ENCODE measurements around the gene FHIT. TPM values are rescaled to one million over a fixed set of nuclear protein-coding genes. Genes with fewer than 3 reads are reported as not detected.

The FHIT gene
- total RNA-seq, 1 experiment from 2014 or later = 0.34 TPM

DNA sequence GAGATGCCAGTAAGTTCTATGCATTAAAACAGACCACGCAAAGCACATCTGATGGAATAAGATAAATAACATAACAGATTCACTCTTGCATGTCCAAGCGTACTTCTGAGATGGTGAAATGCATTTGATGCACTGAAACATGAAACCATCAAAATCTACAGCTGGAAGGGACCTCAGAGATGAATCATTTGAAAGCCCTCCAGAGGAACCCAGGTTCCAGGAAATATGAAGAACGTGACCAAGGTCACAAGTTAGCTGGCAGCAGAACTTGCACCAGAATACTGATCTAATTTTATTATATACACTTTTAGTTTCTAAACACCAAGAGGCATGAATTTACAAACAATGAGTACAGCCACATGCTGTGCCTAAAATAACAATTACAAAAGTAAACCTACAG, 957.1 kb downstream of the FHIT start:
- no peak for DNase-seq (ENCODE audit: low read depth)

GRCh38 chr3:60291115-60291514, 960.1 kb downstream of the FHIT start:
- no peak for DNase-seq (ENCODE audit: low read depth)

- no peak for DNase-seq (ENCODE audit: low read depth)
Measured at GRCh38 chr3:60290122-60290492, 961.1 kb downstream of the FHIT start.

DNA sequence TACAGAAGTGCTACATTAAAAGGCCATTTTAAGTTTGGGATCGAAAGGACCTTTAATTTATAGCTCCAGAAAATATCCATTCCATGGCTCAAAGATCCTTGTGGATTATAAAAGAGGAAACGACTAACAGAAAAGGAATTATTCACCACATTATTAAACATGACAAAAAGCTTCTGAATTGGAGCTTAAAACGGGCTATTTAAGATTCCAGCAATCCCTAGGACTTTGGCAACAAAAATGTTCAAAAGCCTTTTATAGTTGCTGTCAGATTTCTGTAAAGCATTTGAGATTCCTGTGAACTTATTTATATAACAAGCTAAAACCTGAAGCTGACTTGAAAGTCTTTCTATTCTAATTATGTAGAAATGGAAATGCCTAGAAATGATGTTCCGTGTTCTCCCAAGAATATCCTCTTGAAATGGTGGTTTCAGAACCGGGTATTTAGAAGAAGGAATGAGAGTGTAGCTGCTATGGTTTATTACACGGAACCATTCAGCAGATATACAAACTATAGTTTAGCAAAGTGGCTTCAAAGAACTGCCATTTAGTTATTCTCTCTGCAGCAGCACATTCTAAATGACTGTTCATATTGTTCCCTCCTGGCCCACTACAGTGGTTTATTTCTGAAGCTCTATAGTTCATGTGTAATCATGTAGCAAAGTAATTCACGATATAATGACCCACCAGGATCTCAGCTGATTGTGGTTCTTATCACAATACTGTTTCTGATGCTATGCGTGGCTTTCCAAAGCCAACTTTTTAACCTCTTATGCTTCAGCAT, 961.7 kb downstream of the FHIT start:
- no peak for DNase-seq (ENCODE audit: low read depth)

DNA sequence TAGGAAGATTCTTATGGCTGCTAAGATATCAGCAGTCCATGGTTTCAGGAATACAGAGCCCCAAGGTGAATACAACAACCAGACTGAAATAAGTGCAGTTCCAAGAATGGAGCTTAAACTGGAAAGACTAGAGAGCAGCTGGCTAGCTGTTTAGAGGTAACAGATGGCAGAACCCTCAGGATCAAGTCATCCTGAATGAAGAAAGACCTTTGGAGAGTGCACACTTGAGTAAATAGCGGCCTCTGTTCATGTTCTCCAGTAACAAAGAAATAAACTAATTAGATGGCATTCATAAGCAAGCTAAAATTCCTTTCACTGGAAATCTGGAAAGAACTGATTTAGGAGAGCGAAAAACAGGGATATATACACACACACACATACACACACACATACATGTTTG, 968.4 kb downstream of the FHIT start:
- no peak for DNase-seq (ENCODE audit: low read depth)

GRCh38 chr3:60281970-60282369, 969.3 kb downstream of the FHIT start:
- no peak for DNase-seq (ENCODE audit: low read depth)

DNA sequence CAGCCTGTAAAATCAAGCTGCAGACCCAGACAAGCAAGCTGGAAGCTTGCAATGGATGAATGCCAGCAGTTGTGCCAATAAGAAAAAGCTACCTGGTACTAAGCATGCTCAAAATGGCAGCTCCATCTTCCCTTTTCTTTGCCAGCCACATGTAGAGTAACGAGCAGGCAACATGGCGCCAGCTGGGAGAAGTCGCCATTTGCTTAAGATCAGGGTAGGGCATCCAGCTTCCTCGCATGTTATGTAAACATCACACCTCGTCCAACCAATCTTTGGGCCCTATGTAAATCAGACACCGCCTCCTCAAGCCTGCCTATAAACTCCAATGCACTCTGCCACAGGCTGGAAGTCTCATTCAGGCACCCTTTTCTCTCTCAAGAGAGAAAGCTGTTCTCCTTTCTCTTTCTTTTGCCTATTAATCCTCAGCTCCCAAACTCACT, 973.9 kb downstream of the FHIT start:
- no peak for DNase-seq (ENCODE audit: low read depth)

DNA sequence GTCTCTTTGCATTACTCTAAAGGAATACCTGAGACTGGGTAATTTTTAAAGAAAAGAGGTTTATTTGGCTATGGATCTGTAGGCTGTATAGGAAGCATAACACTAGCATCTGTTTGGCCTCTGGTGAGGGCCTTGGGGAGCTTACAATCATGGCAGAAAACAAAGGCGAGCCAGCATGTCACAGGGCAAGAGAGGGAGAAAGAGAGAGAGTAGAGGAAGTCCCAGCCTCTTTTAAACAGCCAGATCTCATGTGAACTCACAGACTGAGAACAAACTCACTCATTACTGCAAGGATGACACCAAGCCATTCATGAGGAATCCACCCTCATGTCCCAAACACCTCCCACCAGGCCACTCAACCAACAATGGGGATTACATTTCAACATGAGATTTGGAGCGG, 974.6 kb downstream of the FHIT start:
- no peak for DNase-seq (ENCODE audit: low read depth)

DNA sequence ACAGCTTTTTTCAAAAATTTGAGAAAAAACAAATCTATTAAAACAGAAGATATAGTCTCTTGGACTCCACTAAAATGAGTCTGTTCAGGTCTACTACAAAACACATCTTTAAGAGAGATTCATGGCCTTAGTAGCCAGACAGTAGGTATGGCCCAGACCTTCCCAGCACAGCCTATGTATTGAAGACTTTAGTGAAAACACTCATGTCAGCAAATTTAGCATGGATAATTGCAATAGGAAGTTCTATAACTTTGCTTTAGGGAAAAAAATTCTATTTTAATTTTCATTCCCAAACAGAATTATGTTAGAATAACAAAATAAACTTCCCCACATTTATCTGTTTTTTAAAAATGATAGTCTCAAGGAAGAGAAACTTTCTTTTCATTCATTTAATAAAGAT, 976.6 kb downstream of the FHIT start:
- no peak for DNase-seq (ENCODE audit: low read depth)

- no peak for DNase-seq (ENCODE audit: low read depth)
Measured at GRCh38 chr3:60274098-60274497, 977.2 kb downstream of the FHIT start.

DNA sequence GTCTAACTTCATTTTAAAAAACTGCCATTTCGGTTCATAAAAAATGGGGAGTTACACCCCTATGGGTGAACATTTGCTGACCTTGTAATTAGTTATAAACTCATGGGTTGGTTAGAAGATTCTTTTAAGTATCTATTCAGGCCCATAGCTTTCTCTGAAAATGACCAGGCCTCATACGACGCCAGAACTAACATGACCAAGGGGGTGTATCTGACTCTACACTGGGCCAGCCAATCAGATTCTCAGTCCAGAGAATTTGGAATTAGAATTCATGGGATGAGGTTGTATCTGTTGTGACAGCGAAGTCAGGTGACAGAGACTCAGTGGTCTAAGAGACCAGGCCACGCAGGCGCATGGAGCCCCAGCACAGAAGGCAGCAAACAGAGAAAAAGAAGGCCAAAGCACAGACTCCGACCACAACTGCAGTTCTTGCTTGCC, 981.4 kb downstream of the FHIT start:
- no peak for DNase-seq (ENCODE audit: low read depth)

DNA sequence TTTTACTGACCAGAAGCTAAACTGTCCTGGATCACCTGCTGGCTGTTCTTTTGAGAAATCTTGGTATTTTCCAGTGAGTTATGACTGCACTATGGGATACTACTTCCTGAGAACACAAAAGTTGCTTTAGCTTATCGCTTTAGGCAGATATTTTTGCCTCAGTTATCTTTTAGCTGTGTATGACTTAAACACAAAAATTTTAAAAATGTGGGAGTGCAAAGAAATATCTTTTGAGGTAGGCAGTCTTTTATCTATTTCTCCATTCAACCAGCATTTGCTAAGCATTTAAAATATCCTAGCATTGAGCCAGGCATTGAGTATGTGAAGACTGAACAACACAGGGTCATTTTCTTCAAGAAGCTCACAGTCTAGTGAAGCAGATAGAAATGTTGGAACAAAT, 981.9 kb downstream of the FHIT start:
- no peak for DNase-seq (ENCODE audit: low read depth)

DNA sequence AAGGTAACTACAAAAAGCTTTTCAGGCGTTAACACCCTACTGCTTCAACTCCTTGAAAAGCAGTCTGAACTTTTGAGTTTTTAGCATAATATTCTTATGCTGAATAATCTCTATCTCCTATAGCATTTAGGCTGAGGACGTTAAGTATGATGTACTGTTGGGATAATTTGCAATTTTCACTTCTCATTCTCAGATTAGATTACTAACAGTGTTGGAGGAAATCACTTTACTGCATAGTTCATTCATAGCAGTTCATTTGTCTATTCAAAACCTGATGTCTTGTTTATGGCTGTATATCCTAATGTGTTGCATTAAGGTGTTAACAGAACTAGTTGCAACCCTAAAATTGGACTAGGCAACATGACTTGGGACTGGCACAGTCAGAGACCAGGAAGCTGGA, 983.1 kb downstream of the FHIT start:
- no peak for DNase-seq (ENCODE audit: low read depth)

- no peak for DNase-seq (ENCODE audit: low read depth)
Measured at GRCh38 chr3:60266444-60266843, 984.8 kb downstream of the FHIT start.

DNA sequence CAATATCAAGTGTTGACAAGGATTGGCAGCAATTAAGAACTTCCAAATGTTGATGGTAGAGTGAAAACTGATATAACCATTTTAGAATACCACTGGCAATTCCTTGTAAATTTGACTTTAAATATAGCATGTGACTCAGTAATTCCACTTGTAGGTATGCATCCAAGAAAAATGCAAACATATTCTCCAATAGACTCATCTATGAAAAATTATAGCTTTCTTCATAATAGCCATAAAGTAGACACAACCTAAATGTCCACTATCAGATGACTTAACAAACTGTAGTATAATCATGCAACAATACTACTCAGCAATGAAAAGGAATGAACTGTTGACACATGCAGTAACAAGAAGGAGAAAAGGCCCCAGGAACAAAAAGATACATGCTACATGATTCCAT, 988.1 kb downstream of the FHIT start:
- DNase-seq (ENCODE audit: low read depth) = no peak

DNA sequence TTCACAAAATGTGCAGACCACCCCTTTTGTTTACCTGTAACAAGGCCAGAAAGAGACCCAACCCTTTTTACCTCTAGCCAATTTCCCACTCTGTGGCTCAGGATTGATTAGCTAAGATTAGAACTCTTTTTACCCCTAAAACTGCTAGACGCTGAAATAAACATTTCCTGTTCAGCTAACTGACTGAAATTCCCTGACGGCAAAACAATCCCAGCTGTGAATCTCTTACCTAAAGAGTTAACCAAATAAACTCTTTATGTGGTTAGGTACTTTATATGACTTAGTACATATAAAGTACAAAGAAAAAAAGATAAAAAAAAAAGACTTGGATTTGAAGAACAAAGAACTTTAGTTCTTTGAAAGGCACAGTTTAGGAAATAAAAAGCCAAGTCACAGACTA, 988.7 kb downstream of the FHIT start:
- no peak for DNase-seq (ENCODE audit: low read depth)

DNA sequence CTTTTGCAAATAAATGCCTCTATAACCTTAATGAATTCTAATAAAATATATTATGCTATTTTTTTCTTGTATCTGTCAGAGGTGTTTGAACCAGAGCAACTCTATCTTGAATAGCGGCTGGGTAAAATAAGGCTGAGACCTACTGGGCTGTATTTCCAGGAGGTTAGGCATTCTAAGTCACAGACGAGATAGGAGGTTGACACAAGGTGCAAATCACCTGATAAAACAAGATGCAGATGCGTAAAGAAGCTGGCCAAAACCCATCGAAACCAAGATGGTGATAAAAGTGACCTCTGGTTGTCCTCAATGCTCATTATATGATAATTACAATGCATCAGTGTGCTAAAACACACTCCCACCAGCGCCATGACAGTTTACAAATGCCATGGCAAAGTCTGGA, 990.7 kb downstream of the FHIT start:
- DNase-seq (ENCODE audit: low read depth) = no peak

GRCh38 chr3:60250810-60251209, 1000.4 kb downstream of the FHIT start:
- DNase-seq (ENCODE audit: low read depth) = no peak

DNA sequence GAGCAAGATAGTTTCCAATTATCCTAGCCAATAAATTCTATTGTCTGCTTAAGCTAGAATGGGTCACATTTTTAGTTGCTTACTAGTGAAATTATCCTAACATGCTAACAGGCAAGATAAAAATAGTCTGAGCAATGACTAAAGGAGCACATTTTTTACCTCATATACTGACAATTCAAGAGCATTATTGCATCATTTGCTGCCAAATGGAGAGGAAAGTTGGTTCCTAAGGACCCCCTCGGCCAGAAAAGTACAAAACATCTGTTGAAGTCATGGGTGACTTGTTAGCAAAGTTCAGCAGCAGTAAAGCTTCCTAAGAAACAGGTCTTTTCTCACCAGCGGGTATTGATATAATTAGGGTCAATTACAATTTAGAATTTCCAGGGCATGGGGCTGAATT, 1001.0 kb downstream of the FHIT start:
- no peak for DNase-seq (ENCODE audit: low read depth)

DNA sequence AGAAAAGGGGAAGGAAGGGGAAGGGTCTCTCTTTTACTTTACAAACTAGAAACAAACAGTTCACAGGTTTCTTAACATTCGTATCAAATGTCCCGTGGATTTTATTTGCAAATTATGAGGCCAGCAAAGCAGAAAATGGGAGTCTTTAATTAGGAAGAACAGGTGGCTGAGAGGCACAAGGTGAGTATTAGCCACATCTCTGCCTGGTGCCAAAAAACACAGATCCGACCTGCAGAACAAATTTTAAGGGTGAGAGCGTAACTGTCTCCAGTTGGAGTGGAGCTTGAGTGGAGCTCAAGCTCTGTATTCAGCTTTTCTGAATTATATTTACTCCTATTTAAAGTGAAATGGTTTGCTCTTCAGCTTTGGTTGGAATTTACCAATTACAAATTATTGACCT, 1004.9 kb downstream of the FHIT start:
- DNase-seq (ENCODE audit: low read depth) = no peak

- DNase-seq (ENCODE audit: low read depth) = no peak
Measured at GRCh38 chr3:60243456-60243855, 1007.8 kb downstream of the FHIT start.

DNA sequence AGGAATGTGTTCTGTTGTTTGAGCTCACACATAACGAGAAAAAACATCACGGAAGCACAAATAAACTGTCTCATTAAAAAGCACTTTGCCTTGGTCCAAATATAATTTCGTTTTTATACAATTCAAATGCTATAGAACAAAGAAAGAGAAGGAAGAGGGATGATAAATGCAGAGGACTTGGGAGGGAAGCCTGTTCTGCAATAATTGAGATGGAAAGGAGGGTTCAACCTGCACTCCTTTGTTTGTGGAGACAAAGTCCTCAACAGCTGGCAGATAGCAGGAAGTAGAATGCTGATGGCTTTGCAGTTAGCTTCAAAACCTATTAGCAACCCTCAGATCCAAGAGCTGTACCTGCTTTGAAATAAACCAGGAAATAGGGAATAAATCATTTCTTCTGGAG, 1010.8 kb downstream of the FHIT start:
- no peak for DNase-seq (ENCODE audit: low read depth)

DNA sequence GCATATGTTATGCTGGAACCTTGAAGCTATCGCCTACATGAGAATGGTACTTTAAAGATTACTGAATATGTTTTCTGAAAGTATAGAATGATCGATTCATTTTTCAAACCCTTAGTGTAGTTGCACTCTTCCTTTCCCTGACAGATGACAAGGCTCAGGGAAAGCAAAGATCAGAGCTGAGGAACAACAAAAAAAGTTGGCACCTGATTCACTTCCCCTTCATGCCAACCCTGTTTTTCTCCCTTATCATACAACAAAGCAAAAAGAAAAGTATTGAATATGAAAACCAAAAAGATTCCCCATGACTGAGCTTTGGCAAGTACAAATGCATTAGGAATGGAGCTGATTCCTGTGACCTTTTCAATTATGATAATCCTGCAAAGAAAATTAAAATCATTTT, 1012.7 kb downstream of the FHIT start:
- no peak for DNase-seq (ENCODE audit: low read depth)

DNA sequence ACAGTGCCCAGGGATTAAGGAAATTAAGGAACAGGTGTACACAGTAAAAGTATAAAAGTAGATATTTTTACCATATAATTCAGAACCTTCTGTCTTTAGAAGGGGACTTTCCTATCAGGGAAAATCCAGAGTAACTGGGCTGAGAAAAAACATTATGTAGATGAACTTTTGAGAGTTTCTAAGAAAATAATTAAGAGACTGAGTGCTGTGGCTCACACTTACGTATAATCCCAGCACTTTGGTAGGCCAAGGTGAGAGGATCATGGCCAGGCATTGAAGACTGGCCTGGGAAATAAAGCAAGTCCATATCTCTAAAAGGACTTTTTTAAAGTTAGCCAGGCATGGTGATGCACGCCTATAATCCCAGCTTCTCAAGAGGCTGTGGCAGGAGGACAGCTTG, 1021.8 kb downstream of the FHIT start:
- DNase-seq (ENCODE audit: low read depth) = no peak

All from LHCN-M2 (cell line).